B cell (primary cell): Measurements from ENCODE around the gene HSD17B14.

Source experiments
- CTCF ChIP-seq: fragments of 200-600 bp; IDR thresholded peaks from one replicate; pipeline ENCODE4 v1.8.0; 2022; ENCODE audit warnings: antibody characterized with exemption, mild to moderate bottlenecking
- EZH2 ChIP-seq: IDR thresholded peaks from 2 replicates; pipeline ENCODE4 v1.6.1; 2012; ENCODE audit warnings: borderline replicate concordance, low read depth, mild to moderate bottlenecking, moderate library complexity, low read length; ENCODE audit not compliant: insufficient read depth, poor library complexity, severe bottlenecking

- no peak for TF ChIP-seq CTCF
- no peak for TF ChIP-seq EZH2
These were observed 22.9 kb upstream of the HSD17B14 start for GRCh38 chr19:48858984-48859710.
